Measurements from ENCODE around the gene DUS3L.
"Not testable (repeated sequence)": the region's sequence is repeated elsewhere in the genome, so short reads cannot be mapped to it uniquely, and the experiment has no call there.

DUS3L gene

DNA sequence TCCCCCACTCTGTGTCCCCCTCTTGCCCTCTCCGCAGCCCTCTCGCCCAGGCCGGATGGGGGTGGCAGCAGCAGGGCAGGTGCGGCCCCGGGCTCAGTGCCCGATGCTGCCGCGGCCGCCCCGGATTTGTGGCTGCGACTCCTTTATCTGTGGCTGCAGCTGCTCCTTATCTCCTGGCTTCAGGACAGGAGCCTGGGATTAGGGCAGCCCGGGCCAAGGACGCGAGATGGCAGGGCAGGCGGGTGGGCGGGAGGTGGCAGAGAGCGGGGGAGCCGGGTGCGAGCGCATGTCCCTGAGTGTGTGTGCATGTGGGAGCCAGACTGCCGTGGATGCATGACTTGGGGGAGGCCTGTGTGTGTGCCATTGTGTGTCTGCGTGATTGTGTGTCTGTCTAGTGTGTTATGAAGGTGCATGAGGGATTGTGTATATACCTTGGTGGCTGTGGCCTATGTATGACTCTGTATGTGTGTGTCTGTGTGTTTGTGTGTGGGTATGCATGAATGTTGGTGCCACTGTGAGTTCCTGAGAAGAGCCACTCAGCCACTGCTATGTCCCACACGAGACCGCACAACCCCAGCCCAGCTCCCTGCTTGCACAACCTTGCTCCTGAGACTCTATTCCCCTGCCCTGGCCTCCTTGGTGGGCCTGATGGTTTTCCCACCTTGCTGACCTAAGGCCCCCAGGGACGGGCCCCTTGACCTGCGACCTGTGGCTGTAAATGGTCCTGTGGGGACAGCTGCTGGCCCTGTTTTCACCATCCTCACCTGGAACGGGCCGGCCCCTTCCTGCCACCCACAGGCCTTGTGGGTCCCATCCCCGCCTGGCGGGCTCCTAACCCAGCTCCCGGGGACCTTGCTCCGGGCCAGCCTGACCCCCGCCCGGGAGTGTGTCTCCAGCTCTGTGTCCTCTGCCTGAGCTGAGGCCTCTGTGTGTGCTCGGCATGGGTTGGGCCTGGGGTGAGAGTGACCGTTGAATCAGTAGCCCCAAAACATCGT is 8.6 kb upstream of the DUS3L start:
- no peak for DNase-seq

DNA sequence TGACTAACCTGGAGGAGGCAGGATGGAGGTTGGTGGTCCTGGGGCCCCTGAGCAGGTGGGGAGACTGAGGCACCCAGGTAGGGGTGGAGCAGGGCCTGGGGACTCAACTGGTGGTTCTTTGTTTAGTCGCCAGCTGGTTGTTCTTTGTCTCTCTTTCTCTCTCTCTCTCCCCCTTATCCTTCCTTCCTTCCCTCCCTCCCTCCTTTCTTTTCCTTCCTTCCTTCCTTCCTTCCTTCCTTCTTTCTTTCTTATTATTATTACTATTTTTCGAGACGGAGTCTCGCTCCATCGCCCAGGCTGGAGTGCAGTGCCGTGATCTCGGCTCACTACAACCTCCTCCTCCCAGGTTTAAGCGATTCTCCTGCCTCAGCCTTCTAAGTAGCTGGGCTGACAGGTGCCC is 7.3 kb upstream of the DUS3L start:
- no peak for DNase-seq

DNA sequence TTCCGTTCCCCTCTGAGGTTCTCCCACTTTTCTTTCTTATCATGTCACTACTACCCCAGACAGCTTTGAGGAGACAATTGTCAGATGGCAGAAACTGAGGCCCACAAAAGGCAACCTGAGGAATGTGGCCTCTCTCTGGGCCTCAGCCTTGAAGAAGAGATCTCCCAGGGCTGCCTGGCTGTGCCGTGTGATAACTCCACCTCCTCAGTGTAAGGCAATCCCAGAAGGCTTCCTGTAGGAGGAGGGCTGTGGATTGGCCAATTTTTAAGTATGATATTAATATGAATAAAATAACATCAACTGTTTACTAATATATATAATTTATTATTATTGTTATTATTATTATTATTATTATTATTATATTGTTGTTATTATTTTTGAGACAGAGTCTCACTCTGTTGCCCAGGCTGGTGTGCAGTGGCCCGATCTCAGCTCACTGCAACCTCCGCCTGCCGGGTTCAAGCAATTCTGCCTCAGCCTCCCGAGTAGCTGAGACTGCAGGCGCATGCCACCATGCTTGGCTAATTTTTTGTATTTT is 4.5 kb upstream of the DUS3L start:
- no peak for DNase-seq

DNA sequence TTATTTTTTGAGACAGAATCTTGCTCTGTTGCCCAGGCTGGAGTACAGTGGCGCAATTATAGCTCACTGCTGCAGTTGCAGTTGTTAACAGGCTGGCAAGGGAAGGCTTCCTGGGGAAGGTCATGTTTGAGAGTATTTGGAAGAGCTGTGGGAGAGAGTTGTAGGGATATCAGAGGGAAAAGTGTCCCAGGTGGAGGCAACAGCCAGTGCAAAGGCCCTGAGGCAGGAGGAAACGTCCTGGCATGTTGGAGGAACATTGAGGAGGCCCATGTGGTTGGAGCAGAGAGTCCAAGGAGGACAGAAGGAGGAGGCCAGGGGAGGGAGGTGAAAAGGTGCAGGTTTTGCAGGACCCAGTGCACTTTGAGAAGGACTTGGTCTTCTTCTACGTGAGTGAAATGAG is 2.2 kb upstream of the DUS3L start:
- DNase-seq = no peak

DNA sequence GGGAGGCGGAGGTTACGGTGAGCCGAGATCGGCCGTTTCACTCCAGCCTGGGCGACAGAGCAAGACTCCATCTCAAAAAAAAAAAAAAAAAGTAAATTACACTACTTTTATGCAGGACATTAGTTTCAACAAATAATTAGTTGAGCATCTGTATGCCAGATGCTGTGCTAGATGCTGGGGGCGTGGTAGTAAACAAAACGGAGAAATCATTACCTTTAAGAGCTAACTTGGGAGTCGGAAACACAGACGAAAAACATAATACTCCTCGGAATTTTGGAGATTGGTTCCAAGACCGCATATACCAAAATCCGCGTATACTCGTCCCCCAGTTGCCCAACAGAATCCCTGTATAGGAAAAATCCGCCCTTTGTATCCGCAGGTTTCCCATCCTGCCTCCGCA is 1.3 kb upstream of the DUS3L start:
- no peak for DNase-seq

DNA sequence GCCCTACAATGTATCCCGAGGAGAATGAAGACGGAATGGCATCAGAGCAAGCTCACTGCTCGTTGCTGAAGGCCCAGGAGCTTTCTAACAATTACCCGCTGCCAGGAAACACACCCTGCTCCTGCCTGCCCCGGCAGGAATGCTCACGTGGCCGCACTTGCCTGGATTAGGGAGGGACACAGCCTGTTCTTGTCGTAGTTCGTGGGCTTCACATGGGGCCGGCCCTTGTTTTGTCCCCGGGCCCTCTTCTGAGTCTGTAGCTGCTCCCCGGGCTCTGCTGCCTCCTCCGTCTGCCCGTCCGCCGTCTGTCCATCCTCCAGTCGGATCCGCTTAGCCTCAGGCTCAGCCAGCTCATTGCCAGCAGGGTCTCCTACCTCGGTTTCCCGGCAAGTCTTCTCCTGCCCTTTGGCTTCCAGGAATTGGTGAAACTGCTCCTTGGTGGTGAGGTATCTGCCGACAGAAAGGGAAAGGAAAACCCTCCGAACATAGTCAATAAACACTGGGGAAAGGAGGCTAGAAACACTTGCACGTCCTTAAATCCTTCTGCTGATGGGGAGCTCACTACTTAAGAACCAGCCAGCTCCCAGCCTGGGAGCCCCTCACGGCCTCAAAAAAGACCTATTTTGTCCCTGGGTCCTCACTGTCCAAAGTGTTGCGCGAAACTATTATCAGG is 941 bp downstream of the DUS3L start:
- DNase-seq = no peak

DNA sequence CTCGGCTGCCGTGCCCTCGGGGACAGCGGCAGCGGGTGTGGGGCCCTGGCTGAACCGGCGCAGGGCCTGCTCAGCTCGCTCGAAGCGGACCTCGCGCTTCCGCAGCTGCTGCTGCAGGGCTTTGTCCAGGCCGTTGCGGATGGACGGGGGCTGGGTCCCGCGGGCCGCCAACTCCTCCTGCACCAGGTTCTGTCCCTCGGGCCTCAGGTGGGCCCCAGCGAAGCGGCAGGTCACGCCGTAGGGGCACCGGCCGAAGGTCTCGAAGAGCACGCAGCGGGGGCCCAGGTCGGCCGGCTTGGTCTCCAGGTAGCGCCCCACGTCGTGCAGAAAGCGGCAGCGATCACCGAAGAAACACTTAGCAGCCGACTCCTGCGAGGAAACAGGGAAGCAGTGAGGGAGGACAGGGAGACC is 1.6 kb downstream of the DUS3L start:
- no peak for DNase-seq

DNA sequence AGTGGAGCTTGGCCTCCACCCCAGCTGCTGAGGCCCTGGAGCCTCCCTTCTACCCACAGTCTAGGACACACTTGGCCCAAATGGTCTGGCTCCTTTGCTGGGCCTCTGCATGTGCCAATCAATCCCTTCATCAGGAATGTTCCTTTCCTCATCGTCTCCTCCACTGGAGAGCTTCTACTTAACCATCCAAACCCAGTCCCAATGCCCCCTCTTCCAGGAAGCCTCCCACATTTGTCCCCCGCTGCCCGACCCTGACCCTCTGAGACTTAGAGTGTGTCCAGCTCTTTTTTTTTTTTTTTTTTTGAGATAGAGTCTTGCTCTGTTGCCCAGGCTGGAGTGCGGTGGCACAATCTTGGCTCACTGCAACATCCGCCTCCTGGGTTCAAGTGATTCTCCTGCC is 2.5 kb downstream of the DUS3L start:
- DNase-seq = no peak

DNA sequence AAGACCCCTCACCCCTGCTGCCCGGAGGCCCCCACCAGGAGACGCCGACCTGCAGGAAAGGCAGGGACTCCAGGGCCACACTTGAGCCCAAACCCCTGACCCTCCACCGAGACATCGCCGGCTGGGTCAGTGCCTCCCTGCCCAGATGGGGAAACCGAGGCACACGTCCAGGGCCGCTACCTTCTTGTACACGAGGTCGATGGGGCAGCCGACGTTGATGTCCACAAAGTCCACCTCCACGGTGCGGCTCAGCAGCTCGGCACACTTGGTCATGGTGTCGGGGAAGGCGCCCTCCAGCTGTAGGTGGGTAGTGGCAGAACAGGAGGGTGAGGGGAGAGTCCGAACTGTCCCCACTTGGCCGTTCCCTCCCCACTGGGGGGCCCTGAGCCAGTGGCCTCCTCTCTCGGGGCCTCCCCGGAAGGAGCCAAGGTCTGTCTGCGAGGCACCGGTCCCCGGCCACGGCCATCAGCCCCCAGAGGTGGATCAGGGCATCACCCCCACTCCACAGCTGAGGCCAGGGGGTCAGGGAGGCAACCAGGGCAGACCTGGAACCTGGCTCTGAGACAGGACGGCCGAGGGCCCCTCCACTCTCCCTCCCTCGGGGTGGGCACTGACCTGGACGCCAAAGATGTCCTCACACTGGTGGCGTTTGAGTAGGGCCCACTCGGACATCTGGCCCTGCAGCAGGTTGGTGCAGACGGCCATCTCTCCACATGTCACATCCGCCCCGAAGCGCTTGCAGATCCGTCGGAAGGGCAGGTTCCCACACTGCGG is 3.4 kb downstream of the DUS3L start:
- no peak for DNase-seq

DNA sequence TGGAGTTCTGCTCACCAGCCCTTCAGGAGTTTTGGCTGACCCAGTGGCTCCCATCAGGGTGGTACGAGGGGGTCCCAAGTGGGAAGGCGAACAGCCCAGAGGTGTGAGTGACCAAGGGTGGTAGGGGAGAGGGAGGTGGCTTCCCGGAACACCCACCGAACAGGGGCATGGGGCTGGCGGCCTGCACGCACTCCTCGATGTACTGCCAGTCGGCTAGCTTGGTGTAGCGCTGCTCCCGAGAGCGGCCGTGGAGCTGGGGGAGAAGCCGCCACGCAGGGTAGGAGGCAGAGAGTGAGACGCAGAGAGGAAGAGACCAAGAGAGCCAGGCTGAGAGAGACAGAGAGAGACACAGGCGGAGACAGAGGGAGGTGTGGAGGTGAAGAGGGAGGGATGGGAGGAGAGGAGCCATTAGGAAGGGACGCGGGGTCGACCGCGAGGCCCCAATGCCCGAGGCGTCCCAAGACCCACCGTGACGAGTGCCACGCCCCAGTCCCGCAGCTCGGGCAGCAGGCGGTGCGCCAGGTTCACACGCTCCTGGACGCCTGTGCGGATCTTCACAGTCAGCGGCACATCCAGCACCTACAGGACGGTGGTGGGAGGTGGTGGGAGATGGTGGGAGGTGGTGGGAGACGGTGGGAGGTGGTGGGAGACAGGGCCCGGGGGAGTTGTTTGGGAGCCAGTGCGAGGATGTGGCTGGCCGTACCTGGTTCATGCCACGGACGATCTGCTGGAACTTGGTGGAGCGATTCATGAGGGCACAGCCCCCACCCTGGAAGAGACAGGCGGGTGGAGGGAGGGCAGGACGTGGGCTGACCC is 4.2 kb downstream of the DUS3L start:
- no peak for DNase-seq

DNA sequence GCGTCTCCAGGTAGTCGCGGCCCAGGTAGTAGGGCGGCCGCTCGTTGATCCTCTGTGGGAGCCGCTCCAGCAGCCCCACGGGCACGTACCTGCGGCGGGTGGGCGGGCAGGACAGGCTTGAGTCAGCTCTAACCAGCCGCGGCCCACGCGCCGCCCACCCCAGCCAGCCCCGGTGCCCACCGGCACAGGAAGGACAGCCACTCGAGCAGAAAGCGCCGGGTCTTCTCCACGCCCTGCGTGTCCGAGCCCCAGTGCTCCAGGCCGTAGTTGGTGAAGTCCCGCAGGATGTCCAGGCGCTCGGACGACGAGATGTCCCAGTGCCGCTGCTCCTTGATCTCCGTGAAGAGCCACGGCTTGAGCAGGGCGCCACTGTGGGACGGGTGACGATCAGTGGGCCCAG is 5.5 kb downstream of the DUS3L start:
- no peak for DNase-seq

DNA sequence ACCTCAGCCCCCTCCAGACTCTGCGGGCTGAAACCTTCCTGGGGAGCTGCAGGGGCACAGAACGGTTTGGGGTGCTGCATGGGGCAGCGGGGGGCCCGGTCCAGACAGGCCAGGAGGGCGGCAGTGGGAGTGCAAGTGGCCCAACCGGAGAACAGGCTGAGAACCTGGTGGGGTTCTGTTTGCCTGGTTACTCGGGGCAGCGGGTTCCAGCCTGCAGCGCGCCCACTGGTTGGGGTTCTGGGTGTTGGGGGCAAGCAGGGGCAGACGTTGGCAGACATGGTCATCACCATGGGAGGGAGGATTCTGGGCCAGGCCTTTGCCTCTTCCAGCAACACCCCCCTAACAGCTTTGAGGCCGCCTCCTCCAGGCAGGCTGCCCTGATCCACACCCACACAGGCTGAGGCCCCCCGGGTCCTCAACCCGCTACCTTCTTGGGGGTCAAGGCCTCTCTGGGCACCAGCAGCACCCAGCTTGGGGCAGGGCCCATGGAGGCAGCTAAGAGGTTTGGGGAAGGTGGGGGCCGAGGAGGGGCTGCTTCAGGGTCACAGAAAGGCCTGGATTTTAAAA is 6.3 kb downstream of the DUS3L start, which contains the start of gene PRR22:
Gene PRR22 (minus strand): TSS at position 166 of the 567 bp plus-strand sequence. CDS start 86 bp downstream, at position 80.
- no peak for DNase-seq

DNA sequence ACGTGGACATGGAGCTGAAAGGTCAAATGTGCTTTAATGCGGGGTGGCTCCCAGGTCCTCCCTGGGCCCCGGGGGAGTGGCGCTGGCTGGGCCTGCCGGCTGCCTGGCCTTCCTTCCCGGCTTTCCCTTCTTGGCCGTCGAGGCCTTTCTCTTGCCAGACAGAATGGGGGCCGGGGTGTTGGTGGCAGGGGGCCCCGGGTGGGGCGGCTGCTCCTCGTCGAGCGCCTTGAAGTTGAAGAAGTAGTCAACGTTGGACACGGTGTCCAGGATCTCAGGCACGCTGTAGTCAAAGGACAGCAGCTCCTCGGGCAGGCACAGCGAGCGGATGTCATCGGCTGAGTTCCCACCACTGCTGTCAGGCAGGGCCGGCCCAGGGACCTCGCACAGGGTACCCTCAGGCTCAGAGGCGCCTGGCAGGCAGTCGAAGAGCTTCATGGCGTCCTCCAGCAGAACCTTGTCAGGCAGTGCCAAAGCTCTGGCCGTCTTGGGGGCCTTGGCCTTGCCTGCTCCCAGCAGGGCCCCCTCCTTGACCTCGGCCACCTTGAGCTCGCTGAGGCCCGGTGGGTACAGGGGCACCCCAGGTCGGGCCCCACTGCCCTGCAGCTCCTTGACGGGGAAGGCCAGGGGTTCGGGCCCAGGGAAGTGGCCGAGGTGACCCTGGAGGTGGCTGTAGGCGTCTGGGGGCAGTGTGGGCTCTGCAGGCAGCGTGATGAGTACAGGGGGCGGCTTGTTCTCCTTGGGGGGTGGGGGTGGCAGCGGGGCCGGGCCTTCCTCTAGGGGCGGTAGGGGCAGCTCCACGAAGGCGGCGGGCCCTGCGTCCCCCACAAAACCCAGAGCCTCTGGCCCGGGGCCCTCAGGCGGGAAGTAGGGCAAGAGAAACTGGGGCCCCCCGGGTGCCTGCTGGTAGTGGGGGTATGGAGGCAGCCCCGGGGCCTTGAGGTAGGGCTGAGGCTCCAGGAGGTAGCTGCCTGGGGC is 7.7 kb downstream of the DUS3L start:
- DNase-seq = no peak

DNA sequence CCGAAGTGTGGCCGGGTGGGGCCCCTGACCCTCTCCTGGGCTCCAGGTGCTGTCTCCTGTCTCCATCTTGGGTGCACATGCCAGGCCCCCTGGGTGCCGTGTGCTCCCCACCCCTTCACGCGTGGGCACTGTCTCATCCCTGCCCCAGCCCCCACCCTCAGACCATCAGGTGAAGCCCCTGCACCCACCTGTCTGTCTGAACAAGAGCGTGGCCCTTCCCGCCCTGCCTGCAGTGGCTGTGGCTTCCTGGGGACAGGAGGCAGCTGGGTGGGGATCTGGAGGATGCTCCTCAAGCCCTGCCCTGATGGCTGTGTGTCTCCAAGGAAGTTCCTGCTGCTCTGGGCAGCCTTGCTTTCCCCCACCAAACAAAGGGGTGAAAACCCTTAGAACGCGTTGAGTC is 8.6 kb downstream of the DUS3L start:
- DNase-seq = no peak

DNA sequence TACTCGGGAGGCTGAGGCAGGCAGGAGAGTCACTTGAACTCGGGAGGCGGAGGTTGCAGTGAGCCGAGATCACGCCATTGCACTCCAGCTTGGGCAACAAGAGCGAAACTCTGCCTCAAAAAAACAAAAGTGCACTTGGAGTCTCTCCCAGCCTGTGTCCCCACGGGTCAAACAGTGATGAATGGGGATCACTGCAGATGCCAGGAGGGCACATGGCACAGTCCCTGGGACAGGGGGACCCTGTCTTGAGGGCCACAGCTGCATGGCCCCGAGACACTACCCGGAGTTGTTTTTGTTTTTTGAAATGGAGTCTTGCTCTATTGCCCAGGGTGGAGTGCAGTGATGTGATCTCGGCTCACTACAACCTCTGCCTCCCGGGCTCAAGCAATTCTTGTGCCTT is 10.0 kb downstream of the DUS3L start:
- DNase-seq = not testable (repeated sequence)

DNA sequence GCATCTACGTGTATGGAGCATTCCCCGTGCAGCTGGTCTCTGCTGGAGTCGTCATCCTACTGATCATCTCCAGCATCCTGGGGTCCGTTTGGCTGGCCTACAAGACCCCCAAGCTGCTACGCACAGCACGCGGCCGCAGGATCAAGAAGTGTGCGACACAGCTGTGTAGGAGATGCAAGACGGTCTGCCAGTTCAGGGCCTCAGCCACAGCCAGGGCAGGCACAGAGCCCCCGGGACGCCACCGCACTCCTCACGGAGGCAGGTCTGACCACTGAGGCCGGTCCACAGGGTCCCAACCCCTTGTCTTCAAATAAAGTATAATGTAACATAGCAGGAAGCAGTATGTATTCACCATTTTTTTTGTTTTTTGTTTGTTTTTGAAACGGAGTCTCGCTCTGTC is 12.6 kb downstream of the DUS3L start:
- no peak for DNase-seq

DNA sequence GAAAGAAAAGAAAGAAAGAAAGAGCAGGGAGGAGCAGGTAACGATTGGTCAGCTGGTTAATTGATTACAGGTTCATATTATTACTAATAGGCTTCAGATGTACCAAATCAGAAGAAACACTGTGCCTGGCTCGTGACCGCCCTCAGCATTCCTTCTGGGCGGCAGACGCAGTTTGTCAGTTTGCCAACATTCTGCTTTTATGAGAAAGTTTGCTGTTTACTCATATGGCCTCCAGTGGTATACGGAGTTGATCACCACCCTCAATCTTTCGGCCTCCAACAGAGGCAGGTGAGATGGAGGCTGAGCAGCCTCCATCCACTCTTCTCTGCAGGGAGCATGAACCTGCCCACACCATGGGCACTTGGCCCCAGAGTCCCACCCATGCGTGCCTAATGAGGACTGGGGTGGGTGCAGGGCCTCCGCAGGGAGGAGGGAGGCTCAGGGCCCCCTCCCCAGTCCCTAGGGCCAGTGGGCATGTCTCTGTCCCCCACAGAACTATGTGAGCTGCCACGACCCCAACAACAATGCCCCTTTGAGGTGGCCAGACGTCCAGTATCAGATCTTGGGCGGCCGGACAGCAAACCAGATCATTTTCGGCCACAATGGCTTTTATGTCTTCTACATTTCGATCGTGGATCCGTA is 15.2 kb downstream of the DUS3L start:
- no peak for DNase-seq

DNA sequence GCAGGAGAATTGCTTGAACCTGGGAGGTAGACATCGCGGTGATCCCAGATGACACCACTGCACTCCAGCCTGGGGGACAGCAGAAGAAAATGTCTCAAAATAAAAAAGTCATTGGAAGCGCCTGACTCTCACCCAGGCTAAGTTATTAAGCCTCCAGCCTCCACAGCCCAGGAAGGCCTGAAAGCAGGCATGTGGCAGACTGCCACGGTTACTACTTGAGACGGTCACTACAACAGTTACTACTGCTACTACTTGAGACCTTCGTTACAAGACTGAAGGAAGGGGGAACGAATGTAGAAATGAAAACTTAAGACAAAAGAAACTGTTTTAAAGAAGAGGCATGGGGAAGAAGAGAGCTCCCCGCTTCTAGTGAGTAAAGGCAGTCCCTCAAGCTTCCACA is 16.0 kb downstream of the DUS3L start:
- DNase-seq = no peak

DNA sequence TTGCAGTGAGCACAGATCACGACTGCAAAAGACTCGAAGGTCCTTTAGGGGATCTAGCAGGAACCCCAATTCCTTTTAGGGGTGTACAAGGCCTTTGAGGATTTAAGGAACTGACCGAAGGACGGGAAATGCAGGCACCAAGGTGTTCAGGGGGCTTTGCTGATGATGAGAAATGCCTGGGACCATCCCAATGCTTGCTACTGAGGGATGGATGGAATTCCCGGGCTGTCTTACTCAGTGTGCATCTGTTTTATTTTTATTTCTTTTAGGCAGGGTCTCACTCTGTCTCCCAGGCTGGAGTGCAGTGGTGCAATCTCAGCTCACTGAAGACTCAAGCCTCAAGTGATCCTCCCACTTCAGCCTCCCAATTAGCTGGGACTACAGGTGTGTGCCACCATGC is 17.7 kb downstream of the DUS3L start:
- DNase-seq = no peak

DNA sequence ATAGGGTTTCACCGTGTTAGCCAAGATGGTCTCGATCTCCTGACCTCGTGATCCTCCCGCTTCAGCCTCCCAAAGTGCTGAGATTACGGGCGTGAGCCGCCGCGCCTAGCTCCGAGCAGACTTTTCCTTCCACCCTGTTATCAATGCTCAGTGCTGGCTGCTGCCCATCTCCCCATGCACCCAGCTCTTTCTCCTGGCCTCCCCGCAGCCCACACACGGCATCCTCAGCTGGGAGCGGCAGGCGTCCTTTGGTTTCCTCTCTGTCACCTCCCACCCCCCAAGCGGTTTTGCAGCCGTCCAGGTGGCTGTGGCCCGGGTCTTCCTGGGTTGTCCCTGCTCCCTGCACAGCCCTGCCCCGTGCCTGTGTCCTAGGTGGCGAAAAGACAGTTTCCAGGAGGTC is 18.5 kb downstream of the DUS3L start:
- DNase-seq = no peak
